H9 (cell line): ENCODE data around the gene PRKAG2. TPM values are rescaled to one million over a fixed set of nuclear protein-coding genes. Genes with fewer than 3 reads are reported as not detected.

Experiments
- DNase-seq: peaks from one replicate; pipeline ENCODE4 v3.0.0-alpha.2; 2017
- H2AFZ ChIP-seq: one replicate; pipeline ENCODE4 v1.6.1; 2013; ENCODE audit warnings: mild to moderate bottlenecking, low read length, control low read depth, moderate library complexity
- H2AK5ac ChIP-seq: 2 replicates; pipeline ENCODE4 v1.6.1; 2013; ENCODE audit warnings: low read length, control low read depth, mixed read lengths; ENCODE audit not compliant: insufficient read length
- H2BK120ac ChIP-seq: one replicate; pipeline ENCODE4 v1.6.1; 2013; ENCODE audit warnings: low read depth, mild to moderate bottlenecking, low read length, control low read depth, inconsistent platforms; ENCODE audit not compliant: poor library complexity, severe bottlenecking
- H2BK12ac ChIP-seq: 2 replicates; pipeline ENCODE4 v1.6.1; 2013; ENCODE audit warnings: low read length, control low read depth, mixed read lengths, low read depth; ENCODE audit not compliant: insufficient read length
- H2BK15ac ChIP-seq: 2 replicates; pipeline ENCODE4 v1.6.1; 2013; ENCODE audit warnings: low read depth, low read length, control low read depth
- H2BK20ac ChIP-seq: one replicate; pipeline ENCODE4 v1.6.1; 2013; ENCODE audit warnings: low read depth, mild to moderate bottlenecking, low read length, control low read depth, inconsistent platforms; ENCODE audit not compliant: poor library complexity, severe bottlenecking
- H2BK5ac ChIP-seq: 2 replicates; pipeline ENCODE4 v1.6.1; 2013; ENCODE audit warnings: low read length, control low read depth, mixed read lengths; ENCODE audit not compliant: insufficient read length
- H3K14ac ChIP-seq: 2 replicates; pipeline ENCODE4 v1.6.1; 2013; ENCODE audit warnings: low read length, control low read depth; ENCODE audit not compliant: insufficient read depth
- H3K18ac ChIP-seq: 2 replicates; pipeline ENCODE4 v1.6.1; 2013; ENCODE audit warnings: low read depth, mild to moderate bottlenecking, mixed read lengths, low read length, control low read depth; ENCODE audit not compliant: insufficient read length
- H3K23ac ChIP-seq: 2 replicates; pipeline ENCODE4 v1.6.1; 2013; ENCODE audit warnings: low read length, control low read depth, mixed read lengths, low read depth; ENCODE audit not compliant: insufficient read length
- H3K23me2 ChIP-seq: 2 replicates; pipeline ENCODE4 v1.6.1; 2013; ENCODE audit warnings: low read depth, mild to moderate bottlenecking, mixed read lengths, low read length, control low read depth; ENCODE audit not compliant: insufficient read length, poor library complexity, severe bottlenecking
- H3K27ac ChIP-seq: 2 replicates; pipeline ENCODE4 v1.5.1; 2013; ENCODE audit warnings: low read length, control low read depth, mixed read lengths, low read depth; ENCODE audit not compliant: insufficient read length
- H3K27me3 ChIP-seq: 2 replicates; pipeline ENCODE4 v1.6.1; 2013; ENCODE audit warnings: low read length, control low read depth, inconsistent platforms; ENCODE audit not compliant: insufficient read depth
- H3K4ac ChIP-seq: 2 replicates; pipeline ENCODE4 v1.6.1; 2013; ENCODE audit warnings: low read depth, mild to moderate bottlenecking, control low read depth, inconsistent platforms, low read length, moderate library complexity
- H3K4me1 ChIP-seq: 2 replicates; pipeline ENCODE4 v1.6.1; 2013; ENCODE audit warnings: low read length, control low read depth, inconsistent platforms; ENCODE audit not compliant: insufficient read depth
- H3K4me2 ChIP-seq: 2 replicates; pipeline ENCODE4 v1.6.1; 2013; ENCODE audit warnings: low read length, control low read depth, mixed read lengths; ENCODE audit not compliant: insufficient read length, insufficient read depth
- H3K56ac ChIP-seq: 2 replicates; pipeline ENCODE4 v1.6.1; 2013; ENCODE audit warnings: low read depth, mild to moderate bottlenecking, mixed read lengths, low read length, control low read depth; ENCODE audit not compliant: insufficient read length
- H3K79me1 ChIP-seq: 2 replicates; pipeline ENCODE4 v1.6.1; 2013; ENCODE audit warnings: low read depth, mild to moderate bottlenecking, moderate library complexity, low read length, control low read depth, inconsistent platforms; ENCODE audit not compliant: insufficient read depth, poor library complexity, severe bottlenecking
- H3K79me2 ChIP-seq: 2 replicates; pipeline ENCODE4 v1.6.1; 2013; ENCODE audit warnings: low read length, control low read depth, inconsistent platforms; ENCODE audit not compliant: insufficient read depth
- H3K9ac ChIP-seq: 2 replicates; pipeline ENCODE4 v1.6.1; 2013; ENCODE audit warnings: low read length, control low read depth, mixed read lengths; ENCODE audit not compliant: insufficient read length; ENCODE audit errors: extremely low read depth
- H3K9me3 ChIP-seq: one replicate; pipeline ENCODE4 v1.6.1; 2013; ENCODE audit warnings: low read depth, low read length, inconsistent platforms; ENCODE audit not compliant: control insufficient read depth
- H3T11ph ChIP-seq: one replicate; pipeline ENCODE4 v1.6.1; 2013; ENCODE audit warnings: mild to moderate bottlenecking, low read length, control low read depth, inconsistent platforms
- H4K20me1 ChIP-seq: one replicate; pipeline ENCODE4 v1.6.1; 2013; ENCODE audit not compliant: control insufficient read depth, insufficient read length, insufficient read depth
- H4K5ac ChIP-seq: 2 replicates; pipeline ENCODE4 v1.6.1; 2013; ENCODE audit warnings: low read depth, mild to moderate bottlenecking, mixed read lengths, low read length, control low read depth; ENCODE audit not compliant: insufficient read length
- H4K8ac ChIP-seq: replicated peaks from 2 replicates; pipeline ENCODE4 v1.6.1; 2013; ENCODE audit warnings: low read length, control low read depth, mixed read lengths, low read depth; ENCODE audit not compliant: insufficient read length
- H4K91ac ChIP-seq: 2 replicates; pipeline ENCODE4 v1.6.1; 2013; ENCODE audit warnings: low read depth, mild to moderate bottlenecking, moderate library complexity, mixed read lengths, low read length, control low read depth; ENCODE audit not compliant: insufficient read length
- H3K27ac Mint-ChIP-seq, 3 experiments: 2 replicates in 2 of 3; 3 replicates in 1 of 3; pipeline ENCODE4 v1.8.0; 2020 to 2021; ENCODE audit warnings: mixed read lengths in 3 of 3, mild to moderate bottlenecking in 1 of 3, moderate library complexity in 1 of 3
- H3K27me3 Mint-ChIP-seq: 2 replicates; pipeline ENCODE4 v1.8.0; 2021; ENCODE audit warnings: low read depth, mild to moderate bottlenecking, moderate library complexity, mixed read lengths
- H3K36me3 Mint-ChIP-seq, 3 experiments: 2 replicates in 2 of 3; 3 replicates in 1 of 3; pipeline ENCODE4 v1.8.0; 2020 to 2021; ENCODE audit warnings: low read depth in 3 of 3, mixed read lengths in 3 of 3; ENCODE audit not compliant: insufficient read depth in 1 of 3
- H3K4me1 Mint-ChIP-seq, 2 experiments: 2 replicates each; pipeline ENCODE4 v1.8.0; 2020; ENCODE audit warnings: mixed read lengths in 2 of 2
- H3K4me3 Mint-ChIP-seq, 2 experiments: 2 replicates in 1 of 2; 3 replicates in 1 of 2; pipeline ENCODE4 v1.8.0; 2020 to 2021; ENCODE audit warnings: mild to moderate bottlenecking in 2 of 2, mixed read lengths in 2 of 2, moderate library complexity in 1 of 2
- H3K9me3 Mint-ChIP-seq, 2 experiments: 2 replicates in 1 of 2; 3 replicates in 1 of 2; pipeline ENCODE4 v1.8.0; 2020; ENCODE audit warnings: mild to moderate bottlenecking in 2 of 2, mixed read lengths in 2 of 2, moderate library complexity in 1 of 2
- CTCF ChIP-seq: fragments of 200-600 bp; sonication (generic); conservative IDR thresholded peaks from 3 replicates; pipeline ENCODE4 v1.8.0; 2021; ENCODE audit warnings: antibody characterized with exemption, mild to moderate bottlenecking
- WGBS: extraction: QIAGEN DNeasy Blood & Tissue Kit; methylation state at CpG from one replicate; pipeline ENCODE4 v1.1.7; 2013; ENCODE audit warnings: missing lambda C conversion rate, low lambda C conversion rate, mixed read lengths; ENCODE audit not compliant: insufficient read length; ENCODE audit errors: extremely low coverage; 5-methylcytosine and 5-hydroxymethylcytosine counted together
- total RNA-seq: library from RNA; stranded (reverse); gene quantifications from 2 replicates; pipeline ENCODE4 v1.2.1, GENCODE V29; 2021

Gene PRKAG2
- total RNA-seq, 1 experiment from 2014 or later: 11.8 TPM

- no peak for DNase-seq
- H3K9ac ChIP-seq: no peak overlapping the region
- H3K56ac ChIP-seq: no peak overlapping the region
- H3K18ac ChIP-seq: no peak overlapping the region
- H2BK120ac ChIP-seq: no peak overlapping the region
- H3K4me1 ChIP-seq: no peaks in the 10 kb centered on the region
- H3K23ac ChIP-seq: no peak overlapping the region
- H2BK12ac ChIP-seq: no peak overlapping the region
- no peaks in the 10 kb centered on the region for H3K27me3 ChIP-seq
- no peak overlapping the region for H4K8ac ChIP-seq
- no peak overlapping the region for H3T11ph ChIP-seq
- H3K23me2 ChIP-seq: no peaks in the 10 kb centered on the region
- H3K79me2 ChIP-seq: no peaks in the 10 kb centered on the region
- no peak overlapping the region for H2BK20ac ChIP-seq
- Mint-ChIP-seq H3K27me3 (no peaks in the 10 kb centered on the region), H3K4me3 (no peak overlapping the region), H3K4me1 (peaks cover 0 to 4% of the 10 kb centered on the region in 2 experiments; a peak in 2 of 4 replicates), H3K9me3 (no peaks in the 10 kb centered on the region), H3K36me3 (no peaks in the 10 kb centered on the region; a peak in 1 of 7 replicates), H3K27ac (no peak overlapping the region)
- H3K9me3 ChIP-seq: no peaks in the 10 kb centered on the region
- H4K20me1 ChIP-seq: no peaks in the 10 kb centered on the region
- no peak for TF ChIP-seq CTCF
- H2BK15ac ChIP-seq: no peak overlapping the region
- no peak overlapping the region for H4K91ac ChIP-seq
- no peak overlapping the region for H2AK5ac ChIP-seq
- H3K14ac ChIP-seq: no peak overlapping the region
- WGBS: no CpG with 5 or more reads among the region's 11 CpGs
- H3K4ac ChIP-seq: no peak overlapping the region
- no peak overlapping the region for H2AFZ ChIP-seq
- no peak overlapping the region for H3K27ac ChIP-seq
- no peak overlapping the region for H2BK5ac ChIP-seq
- no peak overlapping the region for H3K4me2 ChIP-seq
- H3K79me1 ChIP-seq: no peaks in the 10 kb centered on the region
- H4K5ac ChIP-seq: no peak overlapping the region
Measured at GRCh38 chr7:151592330-151592729, 284.6 kb downstream of the PRKAG2 start.
